ENCODE data around the gene FAM32A.

DNA sequence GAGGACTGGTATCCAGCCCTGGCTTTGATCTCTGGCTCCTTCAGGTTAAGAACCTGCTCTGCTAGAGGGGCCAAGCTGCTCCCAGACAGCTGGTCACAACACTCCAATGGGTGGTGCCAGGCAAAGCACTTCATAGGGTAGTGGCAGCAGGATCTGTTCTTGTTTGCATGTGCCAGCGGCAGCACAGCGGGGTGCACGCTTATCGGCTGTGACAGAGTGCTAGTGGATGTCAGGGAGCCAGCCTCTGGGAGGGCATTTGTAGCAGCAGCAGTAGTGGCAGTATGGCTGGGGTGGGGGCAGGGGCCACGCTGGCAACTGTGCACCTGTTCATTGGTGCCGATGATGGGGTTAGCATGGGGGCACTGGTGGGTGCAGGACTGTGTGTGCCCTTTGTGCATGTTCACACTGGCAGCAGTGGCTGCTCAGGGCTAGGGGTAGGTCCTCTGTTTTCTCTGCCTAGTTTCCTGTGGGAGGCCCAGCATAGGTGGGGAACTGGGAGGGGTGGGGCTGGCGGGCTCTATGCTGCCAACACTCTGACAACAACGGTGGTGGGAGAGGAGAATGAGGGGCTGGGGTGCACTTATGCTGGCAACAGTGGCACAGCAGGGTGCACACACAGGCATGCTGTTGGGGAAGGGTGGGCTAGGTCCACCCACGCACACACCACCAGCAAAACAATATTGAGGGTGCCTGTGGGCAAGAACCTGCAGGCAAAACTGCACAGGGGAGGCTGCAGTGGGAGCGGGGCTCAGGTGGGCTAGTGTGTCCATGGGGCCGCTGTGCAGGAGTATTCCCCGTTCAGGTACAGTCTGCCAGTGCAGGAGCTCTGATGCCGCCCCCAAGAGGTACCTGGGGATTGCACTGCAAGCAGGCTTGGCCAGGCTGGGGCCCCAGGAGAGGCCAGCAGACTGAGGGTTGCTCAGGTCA is 31.8 kb downstream of the FAM32A start:
- TF ChIP-seq EGR1 (IDR thresholded peaks at IDR 0.05; ENCODE audit: borderline replicate concordance in 1 of 2, low read depth in 2 of 2, low read length in 2 of 2) (no peak), CREB1 (IDR thresholded peaks at IDR 0.05; ENCODE audit: low read depth) (no peak)
- TF ChIP-seq, protein P1, sequence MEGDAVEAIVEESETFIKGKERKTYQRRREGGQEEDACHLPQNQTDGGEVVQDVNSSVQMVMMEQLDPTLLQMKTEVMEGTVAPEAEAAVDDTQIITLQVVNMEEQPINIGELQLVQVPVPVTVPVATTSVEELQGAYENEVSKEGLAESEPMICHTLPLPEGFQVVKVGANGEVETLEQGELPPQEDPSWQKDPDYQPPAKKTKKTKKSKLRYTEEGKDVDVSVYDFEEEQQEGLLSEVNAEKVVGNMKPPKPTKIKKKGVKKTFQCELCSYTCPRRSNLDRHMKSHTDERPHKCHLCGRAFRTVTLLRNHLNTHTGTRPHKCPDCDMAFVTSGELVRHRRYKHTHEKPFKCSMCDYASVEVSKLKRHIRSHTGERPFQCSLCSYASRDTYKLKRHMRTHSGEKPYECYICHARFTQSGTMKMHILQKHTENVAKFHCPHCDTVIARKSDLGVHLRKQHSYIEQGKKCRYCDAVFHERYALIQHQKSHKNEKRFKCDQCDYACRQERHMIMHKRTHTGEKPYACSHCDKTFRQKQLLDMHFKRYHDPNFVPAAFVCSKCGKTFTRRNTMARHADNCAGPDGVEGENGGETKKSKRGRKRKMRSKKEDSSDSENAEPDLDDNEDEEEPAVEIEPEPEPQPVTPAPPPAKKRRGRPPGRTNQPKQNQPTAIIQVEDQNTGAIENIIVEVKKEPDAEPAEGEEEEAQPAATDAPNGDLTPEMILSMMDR (IDR thresholded peaks at IDR 0.05 in 2 of 3, conservative IDR thresholded peaks at IDR 0.05 in 1 of 3; ENCODE audit: control insufficient read depth in 2 of 3, extremely low read depth in 1 of 3, insufficient read depth in 1 of 3, low read depth in 3 of 3, low read length in 3 of 3), result no peak
- TF ChIP-seq, protein P2, sequence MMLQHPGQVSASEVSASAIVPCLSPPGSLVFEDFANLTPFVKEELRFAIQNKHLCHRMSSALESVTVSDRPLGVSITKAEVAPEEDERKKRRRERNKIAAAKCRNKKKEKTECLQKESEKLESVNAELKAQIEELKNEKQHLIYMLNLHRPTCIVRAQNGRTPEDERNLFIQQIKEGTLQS (IDR thresholded peaks at IDR 0.05; ENCODE audit: borderline replicate concordance, extremely low read depth, low read depth, low read length), result no peak
- TF ChIP-seq, protein P3, sequence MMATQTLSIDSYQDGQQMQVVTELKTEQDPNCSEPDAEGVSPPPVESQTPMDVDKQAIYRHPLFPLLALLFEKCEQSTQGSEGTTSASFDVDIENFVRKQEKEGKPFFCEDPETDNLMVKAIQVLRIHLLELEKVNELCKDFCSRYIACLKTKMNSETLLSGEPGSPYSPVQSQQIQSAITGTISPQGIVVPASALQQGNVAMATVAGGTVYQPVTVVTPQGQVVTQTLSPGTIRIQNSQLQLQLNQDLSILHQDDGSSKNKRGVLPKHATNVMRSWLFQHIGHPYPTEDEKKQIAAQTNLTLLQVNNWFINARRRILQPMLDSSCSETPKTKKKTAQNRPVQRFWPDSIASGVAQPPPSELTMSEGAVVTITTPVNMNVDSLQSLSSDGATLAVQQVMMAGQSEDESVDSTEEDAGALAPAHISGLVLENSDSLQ (IDR thresholded peaks at IDR 0.05), result no peak
- TF ChIP-seq, protein P4, sequence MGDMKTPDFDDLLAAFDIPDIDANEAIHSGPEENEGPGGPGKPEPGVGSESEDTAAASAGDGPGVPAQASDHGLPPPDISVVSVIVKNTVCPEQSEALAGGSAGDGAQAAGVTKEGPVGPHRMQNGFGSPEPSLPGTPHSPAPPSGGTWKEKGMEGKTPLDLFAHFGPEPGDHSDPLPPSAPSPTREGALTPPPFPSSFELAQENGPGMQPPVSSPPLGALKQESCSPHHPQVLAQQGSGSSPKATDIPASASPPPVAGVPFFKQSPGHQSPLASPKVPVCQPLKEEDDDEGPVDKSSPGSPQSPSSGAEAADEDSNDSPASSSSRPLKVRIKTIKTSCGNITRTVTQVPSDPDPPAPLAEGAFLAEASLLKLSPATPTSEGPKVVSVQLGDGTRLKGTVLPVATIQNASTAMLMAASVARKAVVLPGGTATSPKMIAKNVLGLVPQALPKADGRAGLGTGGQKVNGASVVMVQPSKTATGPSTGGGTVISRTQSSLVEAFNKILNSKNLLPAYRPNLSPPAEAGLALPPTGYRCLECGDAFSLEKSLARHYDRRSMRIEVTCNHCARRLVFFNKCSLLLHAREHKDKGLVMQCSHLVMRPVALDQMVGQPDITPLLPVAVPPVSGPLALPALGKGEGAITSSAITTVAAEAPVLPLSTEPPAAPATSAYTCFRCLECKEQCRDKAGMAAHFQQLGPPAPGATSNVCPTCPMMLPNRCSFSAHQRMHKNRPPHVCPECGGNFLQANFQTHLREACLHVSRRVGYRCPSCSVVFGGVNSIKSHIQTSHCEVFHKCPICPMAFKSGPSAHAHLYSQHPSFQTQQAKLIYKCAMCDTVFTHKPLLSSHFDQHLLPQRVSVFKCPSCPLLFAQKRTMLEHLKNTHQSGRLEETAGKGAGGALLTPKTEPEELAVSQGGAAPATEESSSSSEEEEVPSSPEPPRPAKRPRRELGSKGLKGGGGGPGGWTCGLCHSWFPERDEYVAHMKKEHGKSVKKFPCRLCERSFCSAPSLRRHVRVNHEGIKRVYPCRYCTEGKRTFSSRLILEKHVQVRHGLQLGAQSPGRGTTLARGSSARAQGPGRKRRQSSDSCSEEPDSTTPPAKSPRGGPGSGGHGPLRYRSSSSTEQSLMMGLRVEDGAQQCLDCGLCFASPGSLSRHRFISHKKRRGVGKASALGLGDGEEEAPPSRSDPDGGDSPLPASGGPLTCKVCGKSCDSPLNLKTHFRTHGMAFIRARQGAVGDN (IDR thresholded peaks at IDR 0.05), result no peak
